Endothelial cell of umbilical vein (primary cell): ENCODE measurements around the gene LRFN2. TPM values are rescaled to one million over a fixed set of nuclear protein-coding genes. Genes with fewer than 3 reads are reported as not detected.

Source experiments
- BruUV-seq: library from RNA; stranded (reverse); fragments of 400-500 nt; replicated peaks from 2 replicates; lab custom pipeline; 2021; lab: Mats Ljungman, UMichigan
- CTCF ChIA-PET: fragments of 300-600, 350-600 bp; sonication (Branson Sonifier 250); formaldehyde crosslinking; loops from one replicate; lab custom pipeline; 2021; ENCODE audit warnings: antibody characterized with exemption, inconsistent platforms; lab: Charles Lee
- POLR2A ChIA-PET: fragments of 300-600, 350-600 bp; sonication (Branson Sonifier 250); formaldehyde crosslinking; loops from one replicate; lab custom pipeline; 2021; ENCODE audit warnings: antibody characterized with exemption, inconsistent platforms; lab: Charles Lee
- DNase-seq: peaks from one replicate; pipeline ENCODE4 v3.0.0-alpha.2; 2011; ENCODE audit warnings: low read depth, low spot score
- FAIRE-seq: peaks from 2 replicates; lab custom pipeline; 2011; peaks lifted over from hg19 to GRCh38; lab: Jason Lieb, UNC
- H2AFZ ChIP-seq: 2 replicates; pipeline ENCODE4 v1.6.0; 2012; ENCODE audit warnings: low read depth, low read length, control low read depth, inconsistent platforms
- H3K27ac ChIP-seq: 2 replicates; pipeline ENCODE4 v1.5.1; 2011; ENCODE audit warnings: low read depth, mild to moderate bottlenecking, control low read depth, low read length, moderate library complexity; ENCODE audit not compliant: insufficient read depth
- H3K27me3 ChIP-seq, 2 experiments: 2 replicates each; pipeline versions ENCODE4 v1.6.0 to v1.6.1; 2011; ENCODE audit warnings: low read length in 2 of 2, mixed read lengths in 1 of 2; ENCODE audit not compliant: control insufficient read depth in 2 of 2, insufficient read depth in 2 of 2
- H3K36me3 ChIP-seq, 2 experiments: 2 replicates in 1 of 2; 3 replicates in 1 of 2; pipeline ENCODE4 v1.5.1; 2011; ENCODE audit warnings: low read length in 2 of 2, mild to moderate bottlenecking in 1 of 2, moderate library complexity in 1 of 2; ENCODE audit not compliant: control insufficient read depth in 2 of 2, insufficient read depth in 2 of 2; ENCODE audit errors: extremely low read depth in 1 of 2
- H3K4me1 ChIP-seq: 3 replicates; pipeline ENCODE4 v1.5.1; 2011; ENCODE audit warnings: mild to moderate bottlenecking, low read length; ENCODE audit not compliant: control insufficient read depth, insufficient read depth; ENCODE audit errors: extremely low read depth
- H3K4me2 ChIP-seq: 2 replicates; pipeline ENCODE4 v1.6.1; 2011; ENCODE audit warnings: low read length, control low read depth, mixed read lengths; ENCODE audit not compliant: insufficient read depth
- H3K4me3 ChIP-seq, 3 experiments: fragments of 200-600 bp in 1 of 3; sonication (generic), shearing (Covaris generic) in 1 of 3; replicated peaks in 1 of 3; 2 replicates each; pipeline ENCODE4 v1.5.1; 2011 to 2016; ENCODE audit warnings: control low read depth in 3 of 3, low read length in 3 of 3, mild to moderate bottlenecking in 2 of 3, inconsistent platforms in 1 of 3, low read depth in 1 of 3, moderate library complexity in 1 of 3; ENCODE audit not compliant: insufficient read depth in 1 of 3
- H3K79me2 ChIP-seq: 2 replicates; pipeline ENCODE4 v1.6.0; 2012; ENCODE audit warnings: low read length, inconsistent platforms; ENCODE audit not compliant: control insufficient read depth, insufficient read depth
- H3K9ac ChIP-seq: replicated peaks from 2 replicates; pipeline ENCODE3; 2011; ENCODE audit warnings: low read length, control low read depth; ENCODE audit not compliant: insufficient read depth; ENCODE audit errors: extremely low read depth
- H3K9me1 ChIP-seq: replicated peaks from 3 replicates; pipeline ENCODE4 v1.6.0; 2011; ENCODE audit warnings: mild to moderate bottlenecking, low read length; ENCODE audit not compliant: control insufficient read depth, insufficient read depth; ENCODE audit errors: extremely low read depth
- H3K9me3 ChIP-seq: replicated peaks from 2 replicates; pipeline ENCODE4 v1.5.1; 2012; ENCODE audit warnings: low read length, inconsistent platforms; ENCODE audit not compliant: control insufficient read depth, insufficient read depth
- H4K20me1 ChIP-seq: replicated peaks from 2 replicates; pipeline ENCODE3; 2011; ENCODE audit warnings: mild to moderate bottlenecking, low read length; ENCODE audit not compliant: control insufficient read depth, insufficient read depth; ENCODE audit errors: extremely low read depth
- CTCF ChIP-seq, 2 donors: IDR thresholded peaks; 1 replicate in 1 of 2; 2 replicates in 1 of 2; pipeline ENCODE4 v1.5.1; 2011; ENCODE audit warnings: low read length in 2 of 2, mild to moderate bottlenecking in 2 of 2, moderate library complexity in 2 of 2, control low read depth in 1 of 2, inconsistent platforms in 1 of 2, low read depth in 1 of 2; ENCODE audit not compliant: insufficient read depth in 1 of 2; ENCODE audit errors: extremely low read depth in 1 of 2
- EZH2 ChIP-seq: IDR thresholded peaks from 2 replicates; pipeline ENCODE4 v1.6.1; 2012; ENCODE audit warnings: borderline replicate concordance, low read depth, mild to moderate bottlenecking, moderate library complexity, low read length, inconsistent platforms; ENCODE audit not compliant: severe bottlenecking
- FOS ChIP-seq: IDR thresholded peaks from 2 replicates; pipeline ENCODE4 v1.6.1; 2011; ENCODE audit warnings: mild to moderate bottlenecking, low read length, moderate library complexity, borderline replicate concordance; ENCODE audit not compliant: insufficient read depth
- GATA2 ChIP-seq: IDR thresholded peaks from 2 replicates; pipeline ENCODE4 v1.7.0; 2011; ENCODE audit warnings: low read depth, mild to moderate bottlenecking, moderate library complexity, mixed read lengths, low read length; ENCODE audit not compliant: insufficient read length, insufficient read depth
- JUN ChIP-seq: IDR thresholded peaks from 2 replicates; pipeline ENCODE4 v1.6.1; 2011; ENCODE audit warnings: borderline replicate concordance, low read depth; ENCODE audit not compliant: insufficient read length, insufficient read depth
- MYC ChIP-seq: IDR thresholded peaks from one replicate; pipeline ENCODE4 v1.6.1; 2011; ENCODE audit warnings: mild to moderate bottlenecking, low read depth, low read length
- POLR2A ChIP-seq: IDR thresholded peaks from 2 replicates; pipeline ENCODE4 v1.6.1; 2012; ENCODE audit warnings: low read depth, mild to moderate bottlenecking, control low read depth, low read length
- POLR2AphosphoS5 ChIP-seq: IDR thresholded peaks from 2 replicates; pipeline ENCODE4 v1.6.1; 2012; ENCODE audit warnings: low read depth, mild to moderate bottlenecking, control low read depth, low read length, moderate library complexity; ENCODE audit not compliant: insufficient read depth
- dilution Hi-C: fragments of 300-500 bp; cut with MboI; formaldehyde crosslinking; loops from one replicate; pipeline ENCODE4 v1.15.0; 2019; ENCODE audit warnings: low sequenced_read_pairs; ENCODE audit not compliant: extremely low pct_ligation_motif_present
- intact Hi-C: fragments of 100-400 bp; cut with micrococcal nuclease; formaldehyde crosslinking; loops from one replicate; pipeline ENCODE4 v1.10.0; 2022
- polyA plus RNA-seq, 4 experiments: library from polyadenylated mRNA; depleted of rRNA in 3 of 4; stranded (reverse) in 3 of 4; unstranded in 1 of 4; fragments of >200 nt; gene quantifications; 2 replicates each; pipeline versions ENCODE4 v1.2.1 to v1.2.3, GENCODE V29; 2011 to 2012; ENCODE audit warnings: missing spikeins in 1 of 4
- total RNA-seq: library from RNA; stranded (reverse); gene quantifications from 2 replicates; pipeline ENCODE4 v1.2.3, GENCODE V29; 2021
- TF ChIP-seq, protein P1 (sequence below): IDR thresholded peaks from 2 replicates; pipeline ENCODE4 v1.6.1; 2011; ENCODE audit not compliant: insufficient read depth, insufficient read length

LRFN2 gene
- total and polyA plus RNA-seq, 2 donors (not counting 3 experiments of a cell fraction or from before 2014, with no cell fraction given) = not detected

DNA sequence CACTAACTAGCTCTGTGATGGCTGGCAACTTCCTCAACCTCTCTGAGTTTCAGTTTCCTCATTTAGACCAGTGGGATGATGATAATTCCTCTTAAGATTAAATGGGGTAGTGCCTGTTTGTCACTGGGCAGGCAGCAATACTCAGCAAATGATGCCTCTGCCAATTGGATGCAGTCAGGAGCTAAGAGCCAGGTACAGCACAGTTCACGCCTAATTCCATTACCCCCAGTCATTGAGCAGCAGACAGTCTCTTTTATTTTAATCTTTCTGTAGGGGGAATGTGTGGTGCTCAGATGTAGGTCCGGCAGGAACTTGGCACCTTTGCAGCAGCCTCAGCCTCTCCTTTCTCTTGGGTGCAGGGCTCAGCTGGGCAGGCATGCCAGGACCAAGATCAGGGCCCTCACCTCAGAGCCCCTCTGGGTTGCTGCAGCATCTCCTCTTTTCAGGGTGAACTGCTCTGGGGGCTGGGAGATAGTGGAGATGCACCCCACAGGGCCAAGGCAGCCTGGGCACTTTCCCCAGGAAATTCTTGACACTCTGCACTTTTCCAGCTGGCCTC lies 243.8 kb downstream of the LRFN2 start:
- no peaks in the 10 kb centered on the region for H4K20me1 ChIP-seq
- no peaks in the 10 kb centered on the region for H3K9me3 ChIP-seq
- H3K4me2 ChIP-seq = no peak overlapping the region
- ChIA-PET CTCF (no interaction called here), POLR2A (no interaction called here)
- no peaks in the 10 kb centered on the region for H3K27me3 ChIP-seq
- FAIRE-seq (no peak), DNase-seq (no peak)
- no peak for TF ChIP-seq CTCF (IDR thresholded peaks at IDR 0.05; ENCODE audit: extremely low read depth in 1 of 2, insufficient read depth in 1 of 2, low read depth in 1 of 2, low read length in 2 of 2)
- TF ChIP-seq, protein P1, sequence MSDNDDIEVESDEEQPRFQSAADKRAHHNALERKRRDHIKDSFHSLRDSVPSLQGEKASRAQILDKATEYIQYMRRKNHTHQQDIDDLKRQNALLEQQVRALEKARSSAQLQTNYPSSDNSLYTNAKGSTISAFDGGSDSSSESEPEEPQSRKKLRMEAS = no peak
- TF ChIP-seq POLR2AphosphoS5 = no peak
- no peak for TF ChIP-seq MYC
- no peak for TF ChIP-seq POLR2A
- TF ChIP-seq FOS = no peak
- no peak for TF ChIP-seq JUN
- no peak for TF ChIP-seq GATA2
- no peak for TF ChIP-seq EZH2
- intact Hi-C loops (no loop called here), dilution Hi-C loops (no loop called here)
- no peaks in the 10 kb centered on the region for H3K36me3 ChIP-seq
- no peak overlapping the region for H3K4me3 ChIP-seq
- BruUV-seq = no TSS peak
- no peak overlapping the region for H3K9ac ChIP-seq
- no peak overlapping the region for H3K27ac ChIP-seq
- no peak overlapping the region for H2AFZ ChIP-seq
- H3K4me1 ChIP-seq = no peaks in the 10 kb centered on the region
- no peaks in the 10 kb centered on the region for H3K9me1 ChIP-seq
- no peaks in the 10 kb centered on the region for H3K79me2 ChIP-seq
